Measurements from ENCODE around the gene ARMC3. TPM values are rescaled to one million over a fixed set of nuclear protein-coding genes. Genes with fewer than 3 reads are reported as not detected.

Gene ARMC3
- total and polyA plus RNA-seq, 2 experiments from 2014 or later: 0.24 TPM; not detected in 1

GRCh38 chr10:23075672-23076071, 147.8 kb downstream of the ARMC3 start (continued):
- TF ChIP-seq REST (IDR thresholded peaks at IDR 0.05; ENCODE audit: unreplicated experiment) (no peak), ZNF114 (CRISPR knock-in tag; IDR thresholded peaks at IDR 0.05) (no peak), EZH2 (IDR thresholded peaks at IDR 0.05; ENCODE audit: low read depth, unreplicated experiment) (no peak), POLR2AphosphoS5 (IDR thresholded peaks at IDR 0.05; ENCODE audit: low read depth) (no peak)
- TF ChIP-seq, protein P1, sequence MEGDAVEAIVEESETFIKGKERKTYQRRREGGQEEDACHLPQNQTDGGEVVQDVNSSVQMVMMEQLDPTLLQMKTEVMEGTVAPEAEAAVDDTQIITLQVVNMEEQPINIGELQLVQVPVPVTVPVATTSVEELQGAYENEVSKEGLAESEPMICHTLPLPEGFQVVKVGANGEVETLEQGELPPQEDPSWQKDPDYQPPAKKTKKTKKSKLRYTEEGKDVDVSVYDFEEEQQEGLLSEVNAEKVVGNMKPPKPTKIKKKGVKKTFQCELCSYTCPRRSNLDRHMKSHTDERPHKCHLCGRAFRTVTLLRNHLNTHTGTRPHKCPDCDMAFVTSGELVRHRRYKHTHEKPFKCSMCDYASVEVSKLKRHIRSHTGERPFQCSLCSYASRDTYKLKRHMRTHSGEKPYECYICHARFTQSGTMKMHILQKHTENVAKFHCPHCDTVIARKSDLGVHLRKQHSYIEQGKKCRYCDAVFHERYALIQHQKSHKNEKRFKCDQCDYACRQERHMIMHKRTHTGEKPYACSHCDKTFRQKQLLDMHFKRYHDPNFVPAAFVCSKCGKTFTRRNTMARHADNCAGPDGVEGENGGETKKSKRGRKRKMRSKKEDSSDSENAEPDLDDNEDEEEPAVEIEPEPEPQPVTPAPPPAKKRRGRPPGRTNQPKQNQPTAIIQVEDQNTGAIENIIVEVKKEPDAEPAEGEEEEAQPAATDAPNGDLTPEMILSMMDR (conservative IDR thresholded peaks at IDR 0.05; ENCODE audit: low read depth in 2 of 2): no peak
- TF ChIP-seq, protein P2, sequence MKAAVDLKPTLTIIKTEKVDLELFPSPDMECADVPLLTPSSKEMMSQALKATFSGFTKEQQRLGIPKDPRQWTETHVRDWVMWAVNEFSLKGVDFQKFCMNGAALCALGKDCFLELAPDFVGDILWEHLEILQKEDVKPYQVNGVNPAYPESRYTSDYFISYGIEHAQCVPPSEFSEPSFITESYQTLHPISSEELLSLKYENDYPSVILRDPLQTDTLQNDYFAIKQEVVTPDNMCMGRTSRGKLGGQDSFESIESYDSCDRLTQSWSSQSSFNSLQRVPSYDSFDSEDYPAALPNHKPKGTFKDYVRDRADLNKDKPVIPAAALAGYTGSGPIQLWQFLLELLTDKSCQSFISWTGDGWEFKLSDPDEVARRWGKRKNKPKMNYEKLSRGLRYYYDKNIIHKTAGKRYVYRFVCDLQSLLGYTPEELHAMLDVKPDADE (IDR thresholded peaks at IDR 0.05): no peak

DNA sequence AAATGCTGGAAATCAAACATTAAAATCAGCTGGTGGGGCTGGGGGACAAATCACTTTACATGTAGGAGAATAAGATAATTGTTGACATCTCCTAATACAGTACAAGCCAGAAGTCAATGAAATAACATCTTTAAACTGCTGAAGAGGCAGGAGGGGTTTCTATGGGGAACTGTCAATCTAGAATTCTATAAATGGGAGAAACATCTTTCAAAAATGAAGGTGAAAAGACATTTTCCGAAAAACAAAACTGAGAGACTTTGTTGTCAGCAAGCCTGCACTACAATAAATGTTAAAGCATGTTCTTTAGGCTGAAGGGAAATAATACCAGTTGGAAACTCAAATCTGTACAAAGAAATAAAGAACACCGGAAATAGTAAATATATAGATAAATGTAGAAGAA, 150.3 kb downstream of the ARMC3 start:
- H3K36me3 ChIP-seq (ENCODE audit: insufficient read depth): no peaks in the 10 kb centered on the region
- H4K20me1 ChIP-seq (replicated peaks; ENCODE audit: insufficient read depth): no peaks in the 10 kb centered on the region
- H2AFZ ChIP-seq: no peak overlapping the region
- H3K4me3 Mint-ChIP-seq: no peak overlapping the region
- no peaks in the 10 kb centered on the region for H3F3A ChIP-seq (replicated peaks; ENCODE audit: low read depth)
- ATAC-seq: no peak
- no peak overlapping the region for H3K4me3 ChIP-seq
- no peaks in the 10 kb centered on the region; the same call in 2 of the 3 replicates for H3K9me3 Mint-ChIP-seq
- H3K9me2 ChIP-seq (ENCODE audit: insufficient read depth): no peaks in the 10 kb centered on the region
- H3K4me1 Mint-ChIP-seq: peaks cover 8% of the 10 kb centered on the region
- H3K27me3 ChIP-seq (ENCODE audit: insufficient read depth): no peaks in the 10 kb centered on the region
- no peak overlapping the region for H3K4me2 ChIP-seq
- peaks cover 3% of the 10 kb centered on the region for H3K27me3 Mint-ChIP-seq (ENCODE audit: insufficient read depth, low read depth, poor library complexity)
- DNase-seq (ENCODE audit: low spot score): no peak
- H3K4me1 ChIP-seq (ENCODE audit: insufficient read depth): peaks cover 9% of the 10 kb centered on the region; the same call in 1 of the 2 replicates
- no peaks in the 10 kb centered on the region for H3K36me3 Mint-ChIP-seq (ENCODE audit: low read depth)
- no peaks in the 10 kb centered on the region for H3K79me2 ChIP-seq (replicated peaks; ENCODE audit: insufficient read depth)
- no peak overlapping the region for H3K27ac ChIP-seq (ENCODE audit: low read depth)
- no peak overlapping the region for H3K27ac Mint-ChIP-seq
- TF ChIP-seq NANOG (IDR thresholded peaks at IDR 0.05; ENCODE audit: borderline replicate concordance) (no peak), ZNF331 (CRISPR knock-in tag; IDR thresholded peaks at IDR 0.05; ENCODE audit: low read depth) (no peak), CREB1 (CRISPR knock-in tag; IDR thresholded peaks at IDR 0.05; ENCODE audit: low read depth) (no peak)

All from GM23338 (cell line).